ENCODE measurements around the gene TTC28.
A peak's percentile ranks its signal among the peaks of the same experiment; 100 is the strongest.

TTC28 gene

GRCh38 chr22:28031383-28031922 lies 648.2 kb downstream of the TTC28 start:
- DNase-seq, result no peak

GRCh38 chr22:28030473-28030872 lies 649.2 kb downstream of the TTC28 start:
- DNase-seq, result no peak

- no peak for DNase-seq
Observed at GRCh38 chr22:28029956-28030355, 649.7 kb downstream of the TTC28 start.

GRCh38 chr22:28029201-28029948 lies 650.3 kb downstream of the TTC28 start:
- DNase-seq, result no peak

- DNase-seq, result no peak
Observed at GRCh38 chr22:28027453-28028448, 651.9 kb downstream of the TTC28 start.

GRCh38 chr22:28025866-28026575 lies 653.6 kb downstream of the TTC28 start:
- DNase-seq, result no peak

- DNase-seq, result peak; percentile 27
Observed at GRCh38 chr22:28025333-28025732, 654.3 kb downstream of the TTC28 start.

- no peak for DNase-seq
Observed at GRCh38 chr22:28024422-28024888, 655.2 kb downstream of the TTC28 start.

GRCh38 chr22:28023774-28024173 lies 655.9 kb downstream of the TTC28 start:
- no peak for DNase-seq

GRCh38 chr22:28023036-28023435 lies 656.6 kb downstream of the TTC28 start:
- no peak for DNase-seq

- DNase-seq, result no peak
Observed at GRCh38 chr22:28021998-28022660, 657.5 kb downstream of the TTC28 start.

- DNase-seq, result no peak
Observed at GRCh38 chr22:28021116-28021997, 658.3 kb downstream of the TTC28 start.

GRCh38 chr22:28019881-28020861 lies 659.5 kb downstream of the TTC28 start:
- peak; percentile 66 for DNase-seq

- DNase-seq, result no peak
Observed at GRCh38 chr22:28019360-28019759, 660.3 kb downstream of the TTC28 start.

- DNase-seq, result no peak
Observed at GRCh38 chr22:28018461-28018927, 661.1 kb downstream of the TTC28 start.

- no peak for DNase-seq
Observed at GRCh38 chr22:28017859-28018258, 661.8 kb downstream of the TTC28 start.

GRCh38 chr22:28017558-28017820 lies 662.2 kb downstream of the TTC28 start:
- no peak for DNase-seq

- no peak for DNase-seq
Observed at GRCh38 chr22:28016781-28017557, 662.7 kb downstream of the TTC28 start.
